SU-DHL-6 (cell line): Measurements from ENCODE around the gene SHISA7.

Source experiments
- H2AFZ ChIP-seq: fragments of 200-600 bp; sonication (generic); 2 replicates; pipeline ENCODE4 v1.6.1; 2014; ENCODE audit warnings: low read depth, mild to moderate bottlenecking, moderate library complexity, mixed read lengths, antibody characterized with exemption, low read length; ENCODE audit not compliant: severe bottlenecking
- H3F3A ChIP-seq: fragments of 200-600 bp; shearing (Covaris generic); 2 replicates; pipeline ENCODE4 v1.6.0; 2016; ENCODE audit warnings: antibody characterized with exemption, mild to moderate bottlenecking; ENCODE audit not compliant: insufficient read depth
- H3K27ac ChIP-seq: fragments of 200-600 bp; sonication (generic); 2 replicates; pipeline ENCODE4 v1.5.1; 2016; ENCODE audit warnings: low read depth, mild to moderate bottlenecking, low read length, moderate library complexity, mixed read lengths
- H3K27me3 ChIP-seq: fragments of 200-600 bp; sonication (generic), shearing (Covaris generic); 2 replicates; pipeline ENCODE4 v1.6.0; 2014; ENCODE audit warnings: mild to moderate bottlenecking, low read length
- H3K36me3 ChIP-seq: fragments of 200-600 bp; sonication (generic); 2 replicates; pipeline ENCODE4 v1.6.1; 2014; ENCODE audit warnings: mild to moderate bottlenecking, low read length, mixed read lengths
- H3K4me2 ChIP-seq: fragments of 300-600, 200-600 bp; shearing (Covaris generic), sonication (generic); 2 replicates; pipeline ENCODE4 v1.6.0; 2014; ENCODE audit warnings: low read length, low read depth, mild to moderate bottlenecking; ENCODE audit not compliant: poor library complexity, severe bottlenecking
- H3K4me3 ChIP-seq: fragments of 200-600 bp; sonication (generic); 2 replicates; pipeline ENCODE4 v1.5.1; 2014; ENCODE audit warnings: antibody characterized with exemption, low read length, mild to moderate bottlenecking, mixed read lengths; ENCODE audit not compliant: insufficient read depth, poor library complexity, severe bottlenecking
- H3K79me2 ChIP-seq: fragments of 200-600 bp; sonication (generic); 2 replicates; pipeline ENCODE4 v1.6.1; 2014; ENCODE audit warnings: mild to moderate bottlenecking, low read length, moderate library complexity; ENCODE audit not compliant: insufficient read depth
- H3K9ac ChIP-seq: fragments of 200-600 bp; sonication (generic); 2 replicates; pipeline ENCODE4 v1.7.0; 2014; ENCODE audit warnings: mild to moderate bottlenecking, low read length
- H3K9me2 ChIP-seq: fragments of 200-600 bp; sonication (generic); replicated peaks from 2 replicates; pipeline ENCODE4 v1.6.1; 2014; ENCODE audit warnings: low read length; ENCODE audit not compliant: insufficient read depth
- H3K9me3 ChIP-seq: fragments of 200-600 bp; sonication (generic); 2 replicates; pipeline ENCODE4 v1.6.1; 2014; ENCODE audit warnings: low read length, mixed read lengths; ENCODE audit not compliant: insufficient read depth
- H4K20me1 ChIP-seq: fragments of 200-600 bp; sonication (generic); 2 replicates; pipeline ENCODE4 v1.6.1; 2014; ENCODE audit warnings: low read depth, mild to moderate bottlenecking, antibody characterized with exemption, low read length, moderate library complexity, mixed read lengths
- EZH2phosphoT487 ChIP-seq: fragments of 200-600 bp; sonication (generic), shearing (Covaris generic); conservative IDR thresholded peaks from 2 replicates; pipeline ENCODE4 v1.6.1; 2018; ENCODE audit warnings: mild to moderate bottlenecking, antibody characterized with exemption, low read length, moderate library complexity, mixed read lengths
- TF ChIP-seq, protein P1 (sequence below): fragments of 200-600 bp; sonication (generic); IDR thresholded peaks from one replicate; pipeline ENCODE4 v1.5.1; 2017; ENCODE audit warnings: antibody characterized with exemption, mild to moderate bottlenecking, low read length, moderate library complexity; ENCODE audit not compliant: insufficient read depth, poor library complexity, severe bottlenecking

The SHISA7 gene

DNA sequence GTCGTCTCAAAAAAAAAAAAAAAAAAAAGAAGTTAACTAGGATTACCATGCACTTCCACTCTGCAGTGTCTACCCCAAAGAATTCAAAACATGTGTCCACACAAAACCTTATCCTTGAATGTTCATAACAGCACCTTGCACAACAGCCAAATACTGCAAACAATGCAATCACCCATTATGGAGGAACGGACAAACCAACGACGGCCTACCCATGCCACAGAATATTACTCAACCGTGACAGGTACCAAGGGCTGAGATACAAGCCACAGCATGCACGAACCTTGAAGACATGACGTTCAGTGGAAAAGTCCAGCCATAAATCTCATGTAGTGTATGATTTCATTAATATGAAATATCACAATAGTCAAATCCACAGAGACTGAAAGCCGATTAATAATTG is 3.0 kb upstream of the SHISA7 start:
- Histone ChIP-seq H3K27me3 (no peaks in the 10 kb centered on the region), H3K9me2 (no peaks in the 10 kb centered on the region), H3K9ac (no peak overlapping the region), H3F3A (0 out of 2 replicates have a peak, but pooled peaks cover 9% of the 10 kb centered on the region), H3K36me3 (no peaks in the 10 kb centered on the region), H3K4me2 (no peak overlapping the region), H3K4me3 (no peak overlapping the region), H3K79me2 (no peaks in the 10 kb centered on the region), H4K20me1 (no peaks in the 10 kb centered on the region), H3K9me3 (no peaks in the 10 kb centered on the region), H2AFZ (no peak overlapping the region), H3K27ac (no peak overlapping the region)
- TF ChIP-seq, protein P1, sequence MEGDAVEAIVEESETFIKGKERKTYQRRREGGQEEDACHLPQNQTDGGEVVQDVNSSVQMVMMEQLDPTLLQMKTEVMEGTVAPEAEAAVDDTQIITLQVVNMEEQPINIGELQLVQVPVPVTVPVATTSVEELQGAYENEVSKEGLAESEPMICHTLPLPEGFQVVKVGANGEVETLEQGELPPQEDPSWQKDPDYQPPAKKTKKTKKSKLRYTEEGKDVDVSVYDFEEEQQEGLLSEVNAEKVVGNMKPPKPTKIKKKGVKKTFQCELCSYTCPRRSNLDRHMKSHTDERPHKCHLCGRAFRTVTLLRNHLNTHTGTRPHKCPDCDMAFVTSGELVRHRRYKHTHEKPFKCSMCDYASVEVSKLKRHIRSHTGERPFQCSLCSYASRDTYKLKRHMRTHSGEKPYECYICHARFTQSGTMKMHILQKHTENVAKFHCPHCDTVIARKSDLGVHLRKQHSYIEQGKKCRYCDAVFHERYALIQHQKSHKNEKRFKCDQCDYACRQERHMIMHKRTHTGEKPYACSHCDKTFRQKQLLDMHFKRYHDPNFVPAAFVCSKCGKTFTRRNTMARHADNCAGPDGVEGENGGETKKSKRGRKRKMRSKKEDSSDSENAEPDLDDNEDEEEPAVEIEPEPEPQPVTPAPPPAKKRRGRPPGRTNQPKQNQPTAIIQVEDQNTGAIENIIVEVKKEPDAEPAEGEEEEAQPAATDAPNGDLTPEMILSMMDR = no peak
- TF ChIP-seq EZH2phosphoT487 = no peak

DNA sequence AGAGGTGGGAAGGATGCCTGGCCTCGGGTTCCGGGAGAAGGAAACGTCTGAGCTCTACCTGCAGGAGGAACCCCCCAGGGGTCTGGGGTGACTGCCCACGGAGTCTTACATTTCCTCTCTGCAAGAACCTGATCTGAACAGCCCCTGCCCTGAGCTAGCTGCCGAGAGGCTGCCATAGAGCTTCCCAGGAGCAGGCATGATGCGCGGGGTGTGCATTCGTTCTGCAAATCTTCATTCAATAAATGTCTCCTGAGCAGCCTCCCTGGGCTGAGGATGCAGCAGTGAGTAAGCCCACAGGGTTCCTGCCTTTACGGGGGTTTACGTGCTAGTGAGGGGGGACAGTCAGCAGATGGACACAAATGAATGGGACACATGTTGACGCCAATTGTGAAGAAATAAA is 1.5 kb upstream of the SHISA7 start:
- H3K4me3 ChIP-seq = no peak overlapping the region
- TF ChIP-seq EZH2phosphoT487 = no peak
- TF ChIP-seq, protein P1 = no peak
- no peaks in the 10 kb centered on the region for H3K79me2 ChIP-seq
- no peak overlapping the region for H2AFZ ChIP-seq
- 0 out of 2 replicates have a peak, but pooled peaks cover 9% of the 10 kb centered on the region for H3F3A ChIP-seq
- no peak overlapping the region for H3K9ac ChIP-seq
- H3K27ac ChIP-seq = no peak overlapping the region
- H4K20me1 ChIP-seq = no peaks in the 10 kb centered on the region
- H3K27me3 ChIP-seq = no peaks in the 10 kb centered on the region
- no peaks in the 10 kb centered on the region for H3K9me3 ChIP-seq
- no peaks in the 10 kb centered on the region for H3K36me3 ChIP-seq
- H3K9me2 ChIP-seq = no peaks in the 10 kb centered on the region
- no peak overlapping the region for H3K4me2 ChIP-seq

DNA sequence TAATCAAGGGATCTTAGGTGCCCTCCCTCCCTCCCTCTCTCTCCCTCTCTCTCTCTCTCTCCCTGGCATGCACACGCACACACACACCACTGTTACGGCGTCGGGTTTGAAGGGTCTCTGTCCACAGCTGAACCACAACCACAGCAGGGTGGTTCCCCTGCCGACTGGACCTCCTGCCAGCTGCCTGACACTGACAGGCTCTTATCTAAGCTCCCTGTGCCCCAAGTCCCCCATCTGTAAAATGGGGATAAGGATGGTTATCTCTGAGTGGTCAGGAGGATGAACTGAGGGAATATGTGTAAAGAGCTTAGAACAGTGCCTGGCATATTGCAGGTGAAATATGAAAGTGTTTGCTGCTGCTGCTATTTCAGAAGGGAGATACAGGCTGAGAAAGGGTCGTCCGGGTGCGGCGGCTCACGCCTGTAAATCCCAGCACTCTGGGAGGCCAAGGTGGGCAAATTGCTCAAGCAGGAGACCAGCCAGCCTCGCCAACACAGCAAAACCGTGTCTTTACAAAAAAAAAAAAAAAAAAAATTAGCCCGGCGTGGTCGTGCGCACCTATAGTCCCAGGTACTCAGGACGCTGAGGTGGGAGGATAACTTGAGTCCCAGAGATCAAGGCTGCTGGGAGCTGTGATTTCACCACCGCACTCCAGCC is 852 bp upstream of the SHISA7 start:
- Histone ChIP-seq H3K27me3 (no peaks in the 10 kb centered on the region), H3K9me2 (no peaks in the 10 kb centered on the region), H3K9me3 (no peaks in the 10 kb centered on the region), H3K27ac (no peak overlapping the region), H3F3A (0 out of 2 replicates have a peak, but pooled peaks cover 9% of the 10 kb centered on the region), H3K9ac (no peak overlapping the region), H3K79me2 (no peaks in the 10 kb centered on the region), H3K36me3 (no peaks in the 10 kb centered on the region), H4K20me1 (no peaks in the 10 kb centered on the region), H2AFZ (no peak overlapping the region), H3K4me3 (no peak overlapping the region), H3K4me2 (no peak overlapping the region)
- TF ChIP-seq EZH2phosphoT487 = no peak
- TF ChIP-seq, protein P1 = no peak
